Activated CD8-positive, alpha-beta memory T cell treated with anti-CD3 and anti-CD28 coated beads for 1 hour (primary cell): ENCODE data around the gene JARID2.

Experiments used
- DNase-seq, 2 donors: peaks; one replicate each; pipeline ENCODE4 v3.0.0-alpha.2; 2020; ENCODE audit warnings: low read depth in 1 of 2; ENCODE audit errors: extremely low read depth in 1 of 2

JARID2 gene

DNA sequence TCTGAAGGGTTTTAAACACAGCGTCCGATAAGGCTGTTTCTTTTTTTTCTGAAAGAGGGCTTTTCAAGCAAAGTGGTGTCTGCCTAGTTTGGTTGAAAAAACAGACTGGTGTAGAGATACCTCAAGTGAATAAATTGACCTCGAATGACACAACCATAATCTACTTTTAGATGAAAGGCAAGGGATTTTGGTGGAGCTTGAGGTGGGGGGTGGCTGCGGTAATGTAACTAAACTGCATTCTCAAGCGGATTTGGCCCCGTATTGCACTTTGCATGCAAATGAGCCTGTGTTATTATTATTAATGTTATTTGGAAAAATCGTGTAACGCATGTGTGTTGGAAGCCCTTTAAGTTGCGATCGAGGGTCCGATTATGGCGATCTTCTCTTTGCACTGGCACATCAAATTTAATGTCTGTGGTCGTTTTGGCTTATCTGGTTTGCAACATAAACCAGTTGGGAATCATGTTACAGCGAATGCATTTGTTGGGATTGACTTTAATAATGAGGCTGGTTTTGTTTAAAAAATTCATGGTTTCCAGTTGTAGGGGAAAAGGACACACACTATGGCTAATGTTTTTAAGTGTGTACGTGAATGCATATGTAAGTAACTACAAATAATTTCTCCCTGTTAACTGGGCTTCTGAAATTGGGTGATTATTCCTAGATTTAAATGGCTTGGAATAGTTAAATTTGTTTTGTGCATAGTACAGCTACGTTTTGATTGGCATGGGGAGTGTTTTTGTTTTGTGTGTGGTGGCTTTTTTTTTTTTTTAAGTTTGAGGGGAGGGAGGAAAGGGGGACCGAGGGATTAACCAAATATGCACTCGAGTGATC lies 1.0 kb downstream of the JARID2 start:
- DNase-seq = peak in 1 of 2 donors; percentile 11

DNA sequence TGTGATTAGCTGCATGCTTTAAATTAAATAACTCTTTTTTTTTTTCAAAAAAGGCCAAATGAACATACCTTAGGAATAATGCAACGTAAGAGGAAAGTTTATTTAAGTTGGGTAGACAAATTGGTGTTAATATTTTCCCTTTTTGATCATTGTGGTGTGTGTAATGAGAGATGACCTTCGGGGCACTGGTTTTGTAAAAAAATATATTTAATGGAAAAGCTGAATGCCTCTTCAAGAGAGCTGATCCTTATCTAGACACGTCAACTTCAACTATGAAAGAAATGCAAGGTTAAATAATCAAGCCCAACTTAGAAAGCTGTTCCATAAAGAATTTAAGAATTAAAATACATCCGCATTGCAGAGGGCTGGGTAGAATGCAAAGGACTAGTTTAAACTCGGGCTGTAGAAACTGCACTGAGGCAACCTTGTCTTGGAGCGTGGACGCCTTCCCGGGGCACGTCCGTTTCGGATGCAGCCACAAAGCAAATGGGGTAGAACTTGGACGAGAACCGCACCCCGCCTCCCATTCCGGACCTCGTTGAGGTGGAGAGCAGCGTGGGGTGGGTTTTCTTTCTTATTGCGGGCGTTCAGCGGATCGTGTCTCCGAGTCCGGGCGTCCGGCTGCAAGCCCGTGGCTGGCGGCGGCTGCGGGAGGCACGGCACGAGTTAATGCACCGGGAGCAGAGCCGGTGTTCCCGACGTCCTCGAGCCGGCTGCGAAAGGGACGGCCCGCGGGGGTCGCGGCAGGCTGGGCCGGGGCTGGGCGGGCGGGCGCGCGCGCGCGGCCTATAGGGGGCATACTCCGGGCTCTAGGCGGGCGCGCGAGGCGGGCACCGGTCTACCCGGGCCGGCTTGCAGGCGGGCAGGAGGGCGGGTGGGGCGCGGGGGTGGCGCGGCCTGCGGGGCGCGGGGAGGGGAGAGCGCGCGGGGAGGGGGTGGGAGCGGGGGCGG lies 1.9 kb downstream of the JARID2 start:
- DNase-seq = peak in 1 of 2 donors; percentile 52

DNA sequence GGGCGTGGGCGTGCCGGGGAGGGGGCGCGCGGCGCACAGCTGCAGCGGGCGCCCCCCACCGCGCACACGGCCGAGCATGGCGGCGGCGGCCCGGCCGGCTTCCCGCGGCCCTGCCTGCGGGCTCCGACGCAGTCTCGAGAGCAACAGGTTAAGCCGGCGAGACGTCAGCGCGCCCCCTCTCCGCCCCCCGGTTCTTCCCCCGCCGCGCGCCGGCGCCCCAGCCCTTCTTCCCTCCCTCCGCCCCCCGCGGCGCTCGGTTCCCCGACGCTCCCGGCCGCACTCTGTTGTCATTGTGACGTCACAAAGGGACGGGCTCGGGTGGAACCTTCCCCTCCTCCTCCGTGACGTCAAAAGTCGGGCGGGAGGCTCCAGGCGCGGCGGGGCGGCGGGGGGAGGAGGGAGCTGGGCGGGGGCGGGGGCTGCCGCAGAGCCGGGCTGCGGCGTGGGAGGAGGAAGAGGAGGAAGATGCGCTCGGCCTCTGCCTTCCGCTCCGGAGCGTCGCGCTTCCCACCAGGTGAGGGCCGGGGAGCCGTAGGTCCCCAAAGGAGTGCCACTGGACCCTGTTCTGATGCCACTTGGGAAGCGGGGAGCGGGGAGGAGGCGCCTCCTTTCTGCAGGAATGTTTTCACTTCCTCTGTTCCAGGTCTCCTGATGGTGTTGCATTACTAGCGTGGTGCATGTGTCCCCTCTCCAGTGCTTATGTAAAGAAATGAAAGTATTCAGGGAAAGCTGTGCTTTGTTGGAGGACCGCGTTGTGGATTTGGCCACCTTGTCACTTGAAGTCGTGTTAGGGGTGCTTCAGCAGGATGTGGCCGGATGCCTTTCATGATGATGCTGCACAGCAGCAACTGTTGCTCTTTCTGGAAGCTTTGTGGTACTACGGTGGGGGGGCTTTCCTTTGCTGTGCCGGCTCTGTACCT lies 2.8 kb downstream of the JARID2 start:
- DNase-seq = peak; percentile 95 to 98

DNA sequence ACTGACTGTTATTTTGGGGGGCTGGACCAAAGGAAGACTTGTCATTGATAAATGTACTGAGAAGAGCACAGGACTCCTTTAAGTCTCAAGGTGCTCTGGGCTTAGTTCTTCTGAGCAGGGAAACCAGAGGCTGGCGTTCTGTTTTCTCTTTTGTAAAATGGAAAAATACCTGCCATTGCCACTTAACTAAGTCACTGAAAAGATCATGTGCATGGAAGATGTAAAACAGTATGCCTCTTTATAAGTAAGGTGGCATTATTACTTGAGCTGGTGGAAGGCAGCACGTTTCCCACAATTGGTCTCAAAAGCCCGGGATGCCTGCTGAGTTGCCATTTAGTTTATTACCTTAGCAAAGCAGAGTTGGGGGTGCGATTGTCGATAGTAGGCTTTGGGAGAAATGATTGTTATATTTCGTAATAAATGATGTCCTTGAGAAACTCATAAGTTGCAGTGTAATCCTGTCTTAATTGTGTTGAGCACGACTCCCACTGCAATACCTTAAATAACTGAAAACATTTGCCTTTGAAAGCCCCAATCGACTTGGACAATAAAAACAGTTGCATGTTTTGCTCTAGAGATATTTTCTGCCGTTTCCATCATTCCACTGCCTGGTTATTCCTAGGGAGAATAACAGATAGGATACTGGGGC lies 3.6 kb downstream of the JARID2 start:
- DNase-seq = no peak

DNA sequence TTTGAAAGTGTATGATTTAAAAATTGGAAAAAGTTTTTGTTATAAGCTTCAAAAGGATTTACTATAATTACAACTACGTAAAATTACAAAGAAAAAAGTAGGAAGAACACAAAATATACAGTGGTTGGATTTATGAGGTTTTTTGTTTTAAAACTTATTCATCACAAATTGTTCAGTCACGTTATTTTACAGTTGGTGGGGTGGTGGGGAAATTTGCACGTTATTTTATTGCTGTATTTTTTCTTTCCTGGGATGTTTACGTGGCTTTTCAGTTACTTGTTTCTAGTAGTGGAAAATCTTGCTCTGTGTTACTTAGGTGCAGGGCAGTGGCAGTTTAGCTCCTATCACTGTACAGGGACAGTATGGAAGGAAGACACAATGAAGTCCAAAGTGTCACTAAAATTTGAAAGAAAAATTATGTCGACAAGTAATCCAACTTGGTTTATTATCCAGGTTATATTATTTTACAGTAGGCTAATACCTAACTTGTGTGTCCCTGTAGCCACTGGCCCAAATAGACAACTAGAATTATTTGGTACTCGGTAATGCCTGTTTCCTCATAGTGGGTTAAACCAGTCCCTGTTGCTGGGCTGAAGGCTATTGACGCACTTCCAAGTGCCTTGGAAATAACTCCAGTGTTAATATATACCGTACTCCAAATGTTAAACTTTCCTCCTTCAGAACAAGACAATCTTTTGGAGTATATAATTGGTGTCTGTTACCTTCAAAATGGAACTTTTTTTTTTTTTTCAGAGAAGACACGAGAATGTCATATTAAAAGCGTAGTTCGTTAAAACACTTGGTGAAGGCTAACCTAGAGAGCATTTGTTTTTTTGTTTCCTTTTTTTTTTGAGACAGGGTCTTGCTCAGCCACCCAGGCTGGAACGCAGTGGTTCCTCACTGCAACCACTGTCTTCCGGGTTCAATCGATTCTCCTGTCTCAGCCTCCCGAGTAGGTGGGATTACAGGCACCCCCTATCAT lies 4.6 kb downstream of the JARID2 start:
- DNase-seq = no peak

DNA sequence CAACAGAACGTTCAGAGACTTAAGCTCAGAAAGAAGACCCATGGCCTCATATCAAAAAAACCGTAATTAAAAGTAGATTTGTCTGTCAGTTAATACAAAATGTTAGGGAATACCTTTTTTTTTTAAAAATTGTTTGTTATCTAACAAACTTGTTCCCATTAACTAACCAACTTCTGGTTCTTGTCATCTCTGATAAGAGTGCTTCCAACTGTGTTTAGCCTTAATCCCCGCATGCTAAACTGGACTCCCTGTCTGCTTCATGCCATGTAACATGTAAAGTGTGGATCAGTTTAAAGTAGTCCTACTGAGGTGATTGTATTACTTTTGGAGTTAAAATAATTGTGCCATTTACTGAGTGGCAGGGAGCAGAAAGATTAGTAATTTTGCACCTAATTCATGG lies 6.3 kb downstream of the JARID2 start:
- DNase-seq = no peak

DNA sequence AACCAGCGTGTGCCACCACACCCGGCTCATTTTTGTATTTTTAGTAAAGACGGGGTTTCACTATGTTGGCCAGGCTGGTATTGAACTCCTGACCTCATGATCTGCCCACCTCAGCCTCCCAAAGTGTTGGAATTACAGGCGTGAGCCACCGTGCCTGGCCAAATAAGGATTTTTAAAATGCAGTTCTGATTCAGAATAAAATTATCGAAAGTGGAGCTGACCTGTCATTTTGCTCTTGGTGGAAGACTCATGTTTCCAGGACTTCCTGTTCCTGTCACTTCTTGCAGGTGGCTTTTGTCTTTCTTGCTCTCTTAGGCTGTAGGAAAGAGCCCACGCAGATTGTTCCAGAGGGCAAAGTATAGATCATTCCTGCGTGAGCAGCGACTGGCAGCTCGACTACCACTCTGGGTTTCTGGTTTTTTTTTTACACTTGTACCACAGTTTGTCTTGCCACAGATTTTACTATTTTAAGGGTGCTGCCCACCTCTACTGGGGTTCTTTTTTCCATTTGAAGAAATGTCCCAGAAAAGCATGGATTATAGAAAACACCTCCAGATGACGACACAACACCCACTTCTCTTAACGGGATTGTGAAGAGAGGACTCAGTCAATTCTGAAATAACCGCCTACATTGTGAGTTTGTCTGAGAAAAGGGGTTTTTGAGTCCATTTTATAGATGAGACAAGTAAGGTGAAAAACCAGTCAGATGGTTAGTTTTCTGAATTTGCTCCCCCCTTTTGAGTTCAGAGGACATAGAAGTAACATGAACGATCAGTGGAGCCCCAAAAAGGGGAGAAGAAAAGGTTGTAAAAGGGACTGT lies 7.5 kb downstream of the JARID2 start:
- no peak for DNase-seq

DNA sequence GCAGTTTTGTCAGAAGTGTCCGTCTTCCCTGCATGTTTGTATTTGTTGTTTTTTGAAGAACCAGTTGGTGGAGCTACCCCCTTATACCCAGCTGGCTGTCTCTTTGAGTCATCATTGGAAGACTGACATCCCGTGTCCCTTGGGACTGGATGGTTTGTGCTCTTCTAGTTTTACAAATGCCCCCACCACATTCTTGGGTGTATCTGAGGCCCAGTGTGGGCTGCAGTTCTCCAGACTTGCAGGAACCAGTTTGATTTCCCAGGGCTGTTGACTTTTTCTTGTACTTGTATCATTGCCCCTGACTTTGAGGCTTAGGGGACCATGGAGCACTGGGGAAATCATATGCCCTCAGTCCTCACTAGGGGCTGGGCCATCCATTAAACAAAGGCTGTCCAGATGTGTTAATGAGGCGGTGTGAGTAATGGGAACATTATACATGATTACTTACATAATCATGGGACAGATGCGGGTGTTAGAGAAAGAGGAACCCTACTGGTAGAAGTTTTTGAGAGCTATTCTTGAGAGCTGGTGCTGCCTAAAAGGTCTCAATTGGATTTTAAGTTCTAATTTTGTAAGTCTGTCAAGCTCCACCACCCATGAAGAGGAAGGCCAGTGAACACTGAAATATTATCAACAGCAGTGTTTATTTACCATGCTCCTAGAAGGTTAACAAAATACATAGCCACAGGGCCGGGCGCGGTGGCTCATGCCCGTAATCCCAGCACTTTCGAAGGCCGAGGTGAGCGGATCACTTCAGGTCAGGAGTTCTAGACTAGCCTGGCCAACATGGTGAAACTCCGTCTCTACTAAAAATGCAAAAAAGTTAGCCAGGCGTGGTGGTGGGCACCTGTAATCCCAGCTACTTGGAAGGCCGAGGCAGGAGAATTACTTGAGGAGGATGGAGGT lies 8.5 kb downstream of the JARID2 start:
- no peak for DNase-seq

DNA sequence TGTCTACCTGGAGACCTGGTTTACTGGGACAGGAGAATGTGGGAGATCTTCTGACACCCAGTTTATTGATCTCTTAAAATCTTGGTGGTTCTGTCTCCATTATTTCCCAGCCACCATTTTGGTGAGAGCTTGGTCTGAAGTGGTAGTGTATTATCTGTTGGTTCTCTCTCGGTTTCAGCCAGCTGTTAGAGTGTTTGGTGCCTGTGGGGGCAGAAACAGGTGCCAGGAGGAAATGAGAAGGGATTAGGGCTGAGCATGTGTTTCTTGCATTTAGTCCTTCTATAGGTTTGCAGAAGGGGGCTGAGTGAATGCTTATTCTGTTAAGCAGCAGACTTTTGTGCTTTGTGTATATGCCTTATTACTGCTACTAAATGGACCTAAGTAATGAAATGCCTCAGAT lies 9.6 kb downstream of the JARID2 start:
- no peak for DNase-seq

DNA sequence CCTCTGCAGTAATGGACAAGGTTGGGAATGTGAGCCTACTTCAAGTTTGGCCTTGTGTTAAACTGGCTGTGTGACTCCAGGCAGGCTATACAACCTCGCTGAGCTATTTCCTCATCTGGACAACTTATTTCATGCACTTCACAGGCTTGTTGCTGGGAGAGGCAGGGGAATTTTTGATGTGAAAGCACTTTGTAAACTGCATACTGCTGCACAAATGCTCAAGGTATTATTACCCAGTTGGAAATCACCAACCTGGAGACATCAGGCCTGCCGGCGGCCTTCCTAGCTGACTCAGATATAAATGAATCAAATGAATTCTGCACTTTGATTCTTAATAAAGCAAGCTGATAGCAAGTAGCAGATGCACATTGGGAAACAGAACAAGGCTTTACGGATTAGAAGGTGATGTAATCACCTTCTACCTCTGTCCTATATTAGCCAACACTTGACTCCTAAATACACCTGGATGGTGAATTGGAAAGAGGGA lies 10.1 kb downstream of the JARID2 start:
- DNase-seq = no peak

DNA sequence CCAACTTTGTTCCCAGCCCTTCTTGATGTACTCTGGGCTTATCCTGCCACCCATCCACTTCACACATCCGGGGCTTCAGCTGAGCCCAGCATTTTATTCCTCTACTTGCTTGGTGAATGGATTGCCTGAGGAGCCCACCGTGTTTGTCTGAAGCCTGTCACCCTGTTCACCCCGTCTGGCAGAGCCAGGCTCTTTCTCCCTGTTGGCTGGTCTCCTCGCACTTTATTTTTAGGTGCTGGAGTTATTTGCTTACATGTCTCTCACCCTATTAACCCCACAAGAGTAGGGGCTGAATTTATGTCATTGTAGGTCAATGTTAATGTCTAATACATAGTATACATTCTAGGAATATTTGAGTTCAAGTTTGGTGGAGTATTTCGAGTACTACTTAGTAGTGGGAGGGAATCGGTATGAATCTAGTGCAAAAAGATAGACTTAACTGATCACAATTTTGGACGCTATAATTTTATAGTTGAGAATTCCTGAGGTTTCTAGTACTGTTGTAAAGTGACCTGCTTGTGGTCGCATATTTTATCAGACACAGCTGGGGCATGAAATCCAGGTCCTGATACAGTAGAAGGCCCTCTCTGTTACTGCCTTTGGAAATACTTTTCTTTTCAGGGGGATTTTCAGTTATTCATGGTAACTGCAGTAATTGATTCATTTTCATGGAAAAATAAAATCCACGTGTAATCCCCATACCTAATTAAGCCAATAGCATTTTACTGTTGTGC lies 10.8 kb downstream of the JARID2 start:
- no peak for DNase-seq

DNA sequence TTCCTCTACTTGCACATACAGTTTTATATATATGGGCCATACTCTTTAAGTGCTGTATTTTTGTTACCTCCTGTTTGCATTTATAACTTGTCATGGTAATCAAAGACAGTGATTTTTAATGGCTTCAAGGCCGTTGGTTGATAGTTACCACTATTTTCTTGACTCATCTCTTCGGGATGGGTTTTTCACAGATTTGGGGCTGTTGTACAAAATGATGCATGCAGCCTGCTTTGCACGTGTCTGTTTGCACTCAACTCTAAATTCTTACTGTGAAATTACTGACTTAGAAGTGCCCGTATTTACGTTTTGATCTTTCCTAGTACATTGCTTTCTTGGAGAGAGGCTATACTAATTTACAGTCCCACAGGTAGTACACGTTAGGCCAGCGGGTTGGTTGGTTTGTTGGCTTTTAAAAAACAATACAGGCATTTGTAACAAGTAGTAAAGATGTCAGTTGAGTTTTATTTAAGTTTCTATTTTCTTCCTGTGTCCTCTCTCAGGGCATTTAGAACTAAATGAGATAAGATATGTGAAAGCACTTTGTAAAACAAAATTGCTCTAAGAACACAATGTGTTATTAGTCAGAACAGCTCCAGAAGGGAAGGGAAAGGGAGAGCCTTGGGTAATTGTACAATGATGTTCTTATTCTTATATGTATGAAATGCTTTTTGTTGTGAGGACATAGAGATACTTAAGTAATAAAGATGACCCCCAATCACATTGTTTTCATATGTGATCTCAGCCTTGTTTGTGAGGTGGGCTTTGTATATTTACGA lies 11.7 kb downstream of the JARID2 start:
- no peak for DNase-seq

DNA sequence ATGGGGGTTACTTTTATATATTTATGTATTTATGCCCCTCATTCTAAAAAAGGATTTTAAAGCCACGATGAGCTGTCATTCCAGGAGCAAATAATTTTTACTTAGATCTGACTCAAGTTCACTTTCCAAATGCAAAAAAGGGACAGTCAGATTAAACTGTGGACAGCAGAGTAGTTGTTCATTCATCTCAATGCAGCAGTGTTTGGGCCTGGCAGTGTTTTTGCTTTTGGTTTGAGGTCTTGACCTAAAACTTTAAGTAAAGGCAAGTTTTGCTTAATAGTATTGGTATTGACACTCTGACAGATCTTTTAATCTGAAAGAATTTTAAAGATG lies 13.9 kb downstream of the JARID2 start:
- DNase-seq = no peak

DNA sequence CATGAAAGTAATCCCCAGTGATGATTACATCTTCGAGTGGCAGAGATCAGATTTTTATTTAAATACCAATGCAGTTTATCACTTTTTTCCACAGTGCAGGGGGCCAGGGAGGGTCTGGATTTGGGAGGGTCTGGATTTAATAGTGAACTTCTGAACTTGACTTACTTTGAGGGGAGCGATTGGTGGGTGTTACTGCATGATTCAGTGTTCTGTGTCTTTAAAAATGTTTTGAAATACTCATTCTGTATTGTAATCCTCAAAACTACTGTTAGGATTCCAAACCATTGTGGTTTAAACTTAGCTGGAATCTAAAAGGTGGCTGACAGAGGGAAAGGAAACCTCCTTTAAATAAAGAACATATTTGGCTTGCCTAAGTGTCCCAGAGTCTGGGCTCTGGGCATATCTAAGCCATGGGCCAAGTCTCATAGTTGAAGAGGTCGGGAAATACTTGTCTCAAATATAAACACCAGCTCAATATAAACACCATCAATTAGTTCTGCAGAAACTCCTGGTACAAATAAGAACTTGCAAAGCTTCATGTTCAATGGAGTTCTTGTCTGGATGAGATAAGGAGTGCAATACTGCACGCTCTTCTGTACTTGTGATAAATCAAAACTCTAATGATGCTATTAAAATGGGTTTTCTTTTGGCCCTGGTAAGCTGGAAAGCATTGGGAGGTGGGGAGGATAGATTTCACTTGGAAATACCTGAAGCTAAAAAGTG lies 14.4 kb downstream of the JARID2 start:
- DNase-seq = no peak

DNA sequence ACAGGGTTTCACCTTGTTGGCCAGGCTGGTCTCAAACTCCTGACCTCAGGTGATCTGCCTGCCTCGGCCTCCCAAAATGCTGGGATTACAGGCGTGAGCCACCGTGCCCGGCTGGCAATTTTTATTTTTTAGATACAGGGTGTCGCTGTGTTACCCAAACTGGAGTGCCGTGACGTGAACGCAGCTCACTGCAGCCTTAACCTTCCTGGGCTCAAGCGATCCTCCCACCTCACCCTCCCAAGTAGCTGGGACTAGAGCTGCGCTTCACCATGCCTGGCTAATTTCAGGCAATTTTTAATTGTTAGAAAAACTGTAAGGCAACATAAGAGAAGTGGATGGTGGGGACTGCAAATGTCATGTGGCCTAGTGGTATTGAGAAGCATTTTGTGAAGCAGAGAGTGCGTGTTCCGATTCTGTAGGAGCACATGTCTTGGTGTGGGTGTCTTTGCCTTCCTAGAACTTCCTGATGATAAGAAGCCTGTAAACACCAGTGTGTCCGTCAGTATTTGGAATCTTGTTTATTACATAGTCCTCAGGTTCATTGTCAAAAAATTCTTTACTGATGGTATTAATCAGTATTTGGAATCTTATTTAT lies 18.0 kb downstream of the JARID2 start:
- DNase-seq = no peak
